WI38 (cell line): ENCODE data around the gene FLT3.
"Not testable (repeated sequence)": the region's sequence is repeated elsewhere in the genome, so short reads cannot be mapped to it uniquely, and the experiment has no call there.

Experiments used
- H3K4me3 ChIP-seq: 2 replicates; pipeline ENCODE4 v1.5.1; 2011; ENCODE audit warnings: low read depth, mild to moderate bottlenecking, control low read depth, low read length
- CTCF ChIP-seq: IDR thresholded peaks from 2 replicates; pipeline ENCODE4 v1.5.1; 2012; ENCODE audit warnings: low read depth, mild to moderate bottlenecking, control low read depth, low read length

Gene FLT3

DNA sequence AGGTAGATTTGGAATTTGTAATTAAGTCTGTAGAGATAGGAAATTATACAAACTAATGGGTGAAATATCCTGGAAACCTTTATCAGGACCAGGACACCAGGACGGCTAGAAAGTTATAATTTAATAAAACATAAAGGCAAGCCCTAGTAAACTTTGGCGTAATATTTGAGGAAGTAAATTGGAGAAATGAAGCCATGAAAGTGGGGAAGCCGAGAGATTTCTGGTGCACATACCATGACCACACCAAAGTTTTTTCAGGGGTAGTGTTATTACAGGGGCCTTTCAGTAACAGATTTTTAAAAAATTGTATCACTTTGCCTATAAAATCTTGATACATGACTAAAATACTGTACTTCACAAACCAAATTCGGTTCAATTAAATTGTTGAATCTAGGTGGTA is 57.2 kb downstream of the FLT3 start:
- TF ChIP-seq CTCF = no peak
- no peak overlapping the region for H3K4me3 ChIP-seq

DNA sequence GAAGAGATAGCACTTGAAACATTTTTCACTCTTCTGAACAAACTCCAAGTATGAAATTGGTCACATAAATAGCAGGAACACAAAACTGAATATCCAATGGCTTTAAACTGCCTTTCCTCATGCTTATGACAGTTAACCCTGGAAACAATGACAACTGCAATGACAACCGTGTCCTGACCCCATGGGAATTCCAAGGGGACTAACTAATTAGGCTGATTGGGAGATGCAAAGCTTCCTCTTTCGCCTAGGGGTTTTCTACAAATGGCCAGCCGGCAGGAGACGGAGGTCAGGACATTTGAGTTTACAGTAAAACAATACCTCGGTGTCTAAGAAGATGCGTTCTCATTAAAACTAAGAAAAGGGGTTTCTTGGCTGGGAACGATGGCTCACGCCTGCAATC is 58.9 kb downstream of the FLT3 start:
- no peak for TF ChIP-seq CTCF
- no peak overlapping the region for H3K4me3 ChIP-seq

DNA sequence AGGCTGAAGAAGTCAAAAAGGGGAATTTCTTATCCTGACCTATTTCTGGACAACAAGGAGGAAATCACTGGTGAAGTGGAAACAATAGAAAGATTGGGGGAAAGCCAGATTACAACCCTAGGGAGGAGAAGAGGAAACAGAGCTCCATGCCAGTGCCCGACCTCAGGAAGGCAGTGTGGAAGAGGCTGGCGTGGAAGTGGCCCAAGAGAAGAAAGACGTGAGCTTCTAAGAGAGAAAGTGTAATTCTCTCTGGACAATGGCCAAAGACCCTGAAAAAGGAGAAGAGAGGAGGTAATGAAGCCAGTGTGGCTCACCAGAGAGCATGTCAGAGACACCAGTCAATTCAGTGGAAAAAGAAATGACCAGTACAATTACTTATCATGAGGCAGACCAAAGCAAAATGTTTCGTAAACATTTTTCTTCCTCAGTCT is 59.3 kb downstream of the FLT3 start:
- TF ChIP-seq CTCF = no peak
- H3K4me3 ChIP-seq = no peak overlapping the region

- TF ChIP-seq CTCF = no peak
- H3K4me3 ChIP-seq = no peak overlapping the region
These were observed 63.0 kb downstream of the FLT3 start for GRCh38 chr13:28037399-28037798.

DNA sequence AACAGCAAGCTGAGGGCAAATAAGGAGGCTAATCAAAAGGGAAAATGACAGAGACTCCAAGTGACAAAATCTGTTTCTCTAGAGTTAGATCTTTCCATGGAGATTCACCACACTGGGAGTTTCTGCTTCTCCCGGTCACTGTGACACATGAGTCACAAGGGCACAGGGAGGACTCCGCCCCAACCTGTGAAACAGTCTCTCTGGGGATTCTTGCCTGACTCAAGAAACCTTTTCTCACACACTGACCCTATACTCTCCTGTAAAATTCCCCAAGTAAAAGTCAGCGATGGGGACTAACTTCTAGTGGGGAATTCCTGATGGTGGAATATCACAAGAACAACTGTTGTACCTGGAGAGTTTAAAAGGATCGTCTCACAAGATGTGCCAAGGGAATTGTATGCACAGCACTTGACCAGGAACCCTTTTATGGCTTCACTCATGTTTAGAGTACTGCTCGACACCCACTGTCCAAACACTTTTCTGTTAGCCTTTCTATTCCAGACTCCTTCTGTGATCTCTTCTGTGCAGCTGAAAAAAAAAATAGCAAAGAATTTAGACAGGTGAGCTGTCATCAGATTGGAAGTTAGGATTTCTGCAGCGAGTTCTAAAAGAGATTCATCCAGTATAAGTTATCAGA is 65.1 kb downstream of the FLT3 start:
- no peak for TF ChIP-seq CTCF

DNA sequence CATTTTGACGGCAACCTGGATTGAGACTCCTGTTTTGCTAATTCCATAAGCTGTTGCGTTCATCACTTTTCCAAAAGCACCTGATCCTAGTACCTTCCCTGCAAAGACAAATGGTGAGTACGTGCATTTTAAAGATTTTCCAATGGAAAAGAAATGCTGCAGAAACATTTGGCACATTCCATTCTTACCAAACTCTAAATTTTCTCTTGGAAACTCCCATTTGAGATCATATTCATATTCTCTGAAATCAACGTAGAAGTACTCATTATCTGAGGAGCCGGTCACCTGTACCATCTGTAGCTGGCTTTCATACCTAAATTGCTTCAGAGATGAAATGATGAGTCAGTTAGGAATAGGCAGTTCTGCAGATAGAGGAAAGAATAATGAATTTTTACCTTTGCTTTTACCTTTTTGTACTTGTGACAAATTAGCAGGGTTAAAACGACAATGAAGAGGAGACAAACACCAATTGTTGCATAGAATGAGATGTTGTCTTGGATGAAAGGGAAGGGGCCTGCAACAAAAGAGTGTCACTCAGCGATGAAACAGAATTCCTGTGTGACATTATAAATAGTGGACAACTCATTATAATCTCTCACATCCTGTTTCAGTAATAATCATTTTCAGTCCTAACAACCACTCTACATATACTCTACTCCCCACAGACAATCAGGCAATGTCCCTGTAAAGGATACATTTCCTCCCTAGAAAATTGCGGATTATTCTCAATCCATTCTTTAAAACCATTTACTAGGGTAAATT is 66.3 kb downstream of the FLT3 start:
- no peak for TF ChIP-seq CTCF
- no peak overlapping the region for H3K4me3 ChIP-seq

More for the DNA sequence above, 65.1 kb downstream of the FLT3 start:
- no peak overlapping the region for H3K4me3 ChIP-seq

- H3K4me3 ChIP-seq = not testable (repeated sequence)
These were observed 67.9 kb downstream of the FLT3 start for GRCh38 chr13:28032438-28032837.
